ENCODE results near the gene CCNK.

GRCh38 chr14:99468081-99468480 is 13.1 kb upstream of the CCNK start:
- no peak for TF ChIP-seq POLR2A (IDR thresholded peaks at IDR 0.05)
- no peak for TF ChIP-seq CTCF (IDR thresholded peaks at IDR 0.05)
